ENCODE measurements around the gene IL4.
"Not testable (repeated sequence)": the region's sequence is repeated elsewhere in the genome, so short reads cannot be mapped to it uniquely, and the experiment has no call there.

The IL4 gene

GRCh38 chr5:132673939-132674630 is at the start of gene IL4:
TSS of gene IL4 (plus strand) at chr5:132673989. CDS start at chr5:132674051, 62 bp downstream.
- DNase-seq = no peak

- DNase-seq = no peak
Observed at GRCh38 chr5:132627470-132627869, 46.3 kb upstream of the IL4 start.

- no peak for DNase-seq
Observed at GRCh38 chr5:132628814-132629213, 45.0 kb upstream of the IL4 start.

GRCh38 chr5:132629230-132629944 is 44.4 kb upstream of the IL4 start:
- no peak for DNase-seq

- DNase-seq = not testable (repeated sequence)
Observed at GRCh38 chr5:132633587-132633986, 40.2 kb upstream of the IL4 start.

GRCh38 chr5:132635873-132636272 is 37.9 kb upstream of the IL4 start:
- no peak for DNase-seq

GRCh38 chr5:132637241-132637640 is 36.5 kb upstream of the IL4 start:
- DNase-seq = no peak

GRCh38 chr5:132639706-132640130 is 34.1 kb upstream of the IL4 start:
- no peak for DNase-seq

GRCh38 chr5:132640613-132641012 is 33.2 kb upstream of the IL4 start:
- DNase-seq = no peak

- DNase-seq = no peak
Observed at GRCh38 chr5:132641241-132641723, 32.5 kb upstream of the IL4 start.

- no peak for DNase-seq
Observed at GRCh38 chr5:132641841-132642240, 31.9 kb upstream of the IL4 start.

- DNase-seq = no peak
Observed at GRCh38 chr5:132644177-132644576, 29.6 kb upstream of the IL4 start.

GRCh38 chr5:132646583-132647266 is 27.1 kb upstream of the IL4 start:
- DNase-seq = no peak

- DNase-seq = no peak
Observed at GRCh38 chr5:132647473-132647872, 26.3 kb upstream of the IL4 start.

- DNase-seq = no peak
Observed at GRCh38 chr5:132648355-132648754, 25.4 kb upstream of the IL4 start.

- no peak for DNase-seq
Observed at GRCh38 chr5:132651838-132652469, 21.8 kb upstream of the IL4 start.

GRCh38 chr5:132653716-132654115 is 20.1 kb upstream of the IL4 start:
- DNase-seq = no peak

- no peak for DNase-seq
Observed at GRCh38 chr5:132655821-132656773, 17.7 kb upstream of the IL4 start.

- no peak for DNase-seq
Observed at GRCh38 chr5:132656774-132657355, 16.9 kb upstream of the IL4 start.

- DNase-seq = no peak
Observed at GRCh38 chr5:132657676-132658380, 16.0 kb upstream of the IL4 start, which contains the start of gene IL13. TSS of gene IL13 (plus strand) at chr5:132658173. CDS start at chr5:132658187, 14 bp downstream.
